HT-29 (cell line): ENCODE results near the gene RNU6-1. TPM values are rescaled to one million over a fixed set of nuclear protein-coding genes. Genes with fewer than 3 reads are reported as not detected.
A peak's percentile ranks its signal among the peaks of the same experiment; 100 is the strongest.

ENCODE experiments used
- DNase-seq: peaks from one replicate; pipeline ENCODE4 v3.0.0-alpha.2; 2015; ENCODE audit warnings: low spot score
- small RNA-seq: library from RNA; depleted of rRNA; stranded (forward); fragments of <200 nt; gene quantifications from one replicate; pipeline ENCODE3, GENCODE V24; 2014
- total RNA-seq: library from RNA; depleted of rRNA; stranded (reverse); fragments of >200 nt; shearing (Covaris generic); gene quantifications from 2 replicates; pipeline ENCODE4 v1.2.3, GENCODE V29; 2014; rRNA removed

RNU6-1 gene
- total RNA-seq, 1 experiment from 2014 or later: not detected

GRCh38 chr15:67801926-67802914 lies 37.6 kb downstream of the RNU6-1 start:
- DNase-seq: no peak

- no peak for DNase-seq
Observed at GRCh38 chr15:67801142-67801541, 38.7 kb downstream of the RNU6-1 start.

- no peak for DNase-seq
Observed at GRCh38 chr15:67799801-67800205, 40.0 kb downstream of the RNU6-1 start.

GRCh38 chr15:67796196-67797127 lies 43.4 kb downstream of the RNU6-1 start:
- no peak for DNase-seq

GRCh38 chr15:67794832-67795574 lies 44.8 kb downstream of the RNU6-1 start:
- DNase-seq: no peak

- no peak for DNase-seq
Observed at GRCh38 chr15:67792250-67792942, 47.4 kb downstream of the RNU6-1 start.

- DNase-seq: no peak
Observed at GRCh38 chr15:67790610-67791319, 49.1 kb downstream of the RNU6-1 start.

Small RNA genes within 50 kb of the gene (small RNA-seq; reads per million reads assigned to genes)
- 1.4 reads per million, percentile 50 among the genes with 10 or more reads in this experiment for gene RNU6-1

Other genes starting within 250 kb of the RNU6-1 start
- 0.15 and 0.18 TPM in 2 replicates for gene SKOR1, start 14.5 kb downstream of the RNU6-1 start, total RNA-seq
- gene PIAS1, start 214.3 kb upstream of the RNU6-1 start, total RNA-seq: 24.8 and 42.1 TPM in 2 replicates